ENCODE measurements around the gene DLD.

DNA sequence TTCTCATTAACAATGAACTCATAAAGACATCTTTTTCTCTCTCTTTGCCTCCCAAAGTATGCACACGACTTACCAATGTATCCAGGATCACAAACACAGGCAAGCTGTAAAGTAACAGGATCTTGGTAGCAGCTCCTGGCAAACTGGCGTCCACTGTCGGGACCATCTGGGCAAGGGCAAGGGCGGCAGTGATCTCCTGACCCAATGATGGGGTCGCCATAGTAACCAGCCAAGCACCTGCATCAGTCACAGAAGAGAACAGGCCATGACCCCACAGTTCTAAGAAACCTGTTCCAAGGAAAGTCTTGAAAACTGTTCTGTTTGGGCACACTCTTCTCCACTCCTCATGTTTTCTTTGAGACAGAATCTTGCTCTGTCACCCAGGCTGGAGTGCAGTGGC, 64.4 kb downstream of the DLD start:
- TF ChIP-seq, protein P1, sequence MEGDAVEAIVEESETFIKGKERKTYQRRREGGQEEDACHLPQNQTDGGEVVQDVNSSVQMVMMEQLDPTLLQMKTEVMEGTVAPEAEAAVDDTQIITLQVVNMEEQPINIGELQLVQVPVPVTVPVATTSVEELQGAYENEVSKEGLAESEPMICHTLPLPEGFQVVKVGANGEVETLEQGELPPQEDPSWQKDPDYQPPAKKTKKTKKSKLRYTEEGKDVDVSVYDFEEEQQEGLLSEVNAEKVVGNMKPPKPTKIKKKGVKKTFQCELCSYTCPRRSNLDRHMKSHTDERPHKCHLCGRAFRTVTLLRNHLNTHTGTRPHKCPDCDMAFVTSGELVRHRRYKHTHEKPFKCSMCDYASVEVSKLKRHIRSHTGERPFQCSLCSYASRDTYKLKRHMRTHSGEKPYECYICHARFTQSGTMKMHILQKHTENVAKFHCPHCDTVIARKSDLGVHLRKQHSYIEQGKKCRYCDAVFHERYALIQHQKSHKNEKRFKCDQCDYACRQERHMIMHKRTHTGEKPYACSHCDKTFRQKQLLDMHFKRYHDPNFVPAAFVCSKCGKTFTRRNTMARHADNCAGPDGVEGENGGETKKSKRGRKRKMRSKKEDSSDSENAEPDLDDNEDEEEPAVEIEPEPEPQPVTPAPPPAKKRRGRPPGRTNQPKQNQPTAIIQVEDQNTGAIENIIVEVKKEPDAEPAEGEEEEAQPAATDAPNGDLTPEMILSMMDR (IDR thresholded peaks at IDR 0.05): no peak
- TF ChIP-seq POLR2A (IDR thresholded peaks at IDR 0.05): no peak

Measured in testis (tissue), 2 donors.